Panc1 (cell line): Measurements from ENCODE around the gene SFRP5. TPM values are rescaled to one million over a fixed set of nuclear protein-coding genes. Genes with fewer than 3 reads are reported as not detected.

Experiments
- ATAC-seq: fragments of 200-7000 bp; cut with Tn5 transposase; 2 replicates; pipeline ENCODE4 v1.9.1; 2020; ENCODE audit warnings: mild to moderate bottlenecking, moderate library complexity
- BruUV-seq: library from RNA; stranded (reverse); fragments of 400-500 nt; replicated peaks from 2 replicates; lab custom pipeline; 2021; lab: Mats Ljungman, UMichigan
- CTCF ChIA-PET: fragments of 300-600 bp; sonication (Branson Sonifier 250); formaldehyde crosslinking; loops from one replicate; lab custom pipeline; 2022; ENCODE audit warnings: antibody characterized with exemption; lab: Charles Lee
- POLR2A ChIA-PET: fragments of 300-600 bp; sonication (Branson Sonifier 250); formaldehyde crosslinking; loops from one replicate; lab custom pipeline; 2022; ENCODE audit warnings: antibody characterized with exemption; lab: Charles Lee
- DNase-seq: peaks from one replicate; pipeline ENCODE4 v3.0.0-alpha.2; 2010; ENCODE audit warnings: low read depth, low spot score
- H3K27ac ChIP-seq: 2 replicates; pipeline ENCODE4 v1.5.1; 2011; ENCODE audit warnings: mild to moderate bottlenecking, low read length, inconsistent platforms
- H3K27me3 ChIP-seq: fragments of 200-500 bp; sonication (Bioruptor generic); 2 replicates; pipeline ENCODE4 v1.6.0; 2014; ENCODE audit warnings: low read length, inconsistent platforms; ENCODE audit not compliant: control insufficient read depth, insufficient read depth
- H3K36me3 ChIP-seq: fragments of 200-500 bp; sonication (Bioruptor generic); 2 replicates; pipeline ENCODE4 v1.5.1; 2014; ENCODE audit warnings: inconsistent platforms, mild to moderate bottlenecking, low read length, moderate library complexity; ENCODE audit not compliant: control insufficient read depth, insufficient read depth
- H3K4me1 ChIP-seq: 2 replicates; pipeline ENCODE4 v1.5.1; 2011; ENCODE audit warnings: inconsistent platforms, mild to moderate bottlenecking, low read length, moderate library complexity; ENCODE audit not compliant: control insufficient read depth, insufficient read depth
- H3K4me3 ChIP-seq, 2 experiments: 2 replicates each; pipeline ENCODE4 v1.5.1; 2011 to 2012; ENCODE audit warnings: low read depth in 2 of 2, low read length in 2 of 2, mild to moderate bottlenecking in 2 of 2, inconsistent platforms in 1 of 2, moderate library complexity in 1 of 2
- H3K9me3 ChIP-seq: fragments of 200-500 bp; sonication (Bioruptor generic); 2 replicates; pipeline ENCODE4 v1.5.1; 2014; ENCODE audit warnings: low read depth, mild to moderate bottlenecking, inconsistent platforms, low read length, moderate library complexity; ENCODE audit not compliant: control insufficient read depth, insufficient read depth
- POLR2AphosphoS5 ChIP-seq: IDR thresholded peaks from 2 replicates; pipeline ENCODE4 v1.6.1; 2012; ENCODE audit warnings: mild to moderate bottlenecking, low read depth, low read length, moderate library complexity
- SIN3A ChIP-seq: IDR thresholded peaks from 2 replicates; pipeline ENCODE4 v1.6.1; 2012; ENCODE audit warnings: low read depth, mild to moderate bottlenecking, low read length, moderate library complexity, borderline replicate concordance; ENCODE audit not compliant: insufficient read depth
- TCF7L2 ChIP-seq: IDR thresholded peaks from 2 replicates; pipeline ENCODE4 v1.6.1; 2011; ENCODE audit warnings: mild to moderate bottlenecking, low read depth, low read length, inconsistent platforms
- in situ Hi-C: cut with HindIII; loops from 2 replicates; pipeline ENCODE4 v1.10.0; 2016; ENCODE audit warnings: low sequenced_read_pairs, low pct_unique_long_range_greater_than_20kb
- intact Hi-C: fragments of 100-400 bp; cut with micrococcal nuclease; formaldehyde crosslinking; loops from one replicate; pipeline ENCODE4 v1.10.0; 2022; ENCODE audit not compliant: unreplicated experiment
- total RNA-seq: library from RNA; stranded (reverse); gene quantifications from one replicate; pipeline ENCODE4 v1.2.1, GENCODE V29; 2021; ENCODE audit not compliant: unreplicated experiment
- TF ChIP-seq, protein P1 (sequence below): fragments of 450-650 bp; IDR thresholded peaks from 2 replicates; pipeline ENCODE4 v1.5.1; 2017; ENCODE audit warnings: mild to moderate bottlenecking
- TF ChIP-seq, protein P2 (sequence below), 2 experiments: IDR thresholded peaks; 2 replicates each; pipeline ENCODE4 v1.6.1; 2011 to 2012; ENCODE audit warnings: low read depth in 2 of 2, control low read depth in 1 of 2, low read length in 1 of 2, mild to moderate bottlenecking in 1 of 2, moderate library complexity in 1 of 2; ENCODE audit not compliant: insufficient read depth in 1 of 2

The SFRP5 gene
- total RNA-seq, 1 experiment from 2014 or later: 0.64 TPM

DNA sequence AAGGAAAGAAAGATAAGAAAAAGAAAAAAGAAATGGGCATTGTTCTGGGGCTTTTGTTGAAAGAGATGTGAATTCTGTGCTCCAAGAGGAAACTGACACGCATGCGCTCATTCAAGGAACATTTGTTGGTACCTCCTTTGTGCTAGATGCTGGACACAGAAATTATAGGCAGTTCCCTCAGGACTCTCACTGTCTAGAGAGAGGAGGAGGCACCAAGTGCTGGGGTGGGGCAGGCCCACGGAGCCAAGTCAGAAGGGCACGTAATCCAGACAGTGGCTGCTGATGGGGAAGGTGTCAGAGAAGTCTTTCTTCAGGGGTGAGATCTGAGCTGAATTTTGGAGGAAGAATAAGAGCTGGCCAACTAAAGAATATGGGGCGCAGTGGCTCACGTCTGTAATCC, 37.8 kb downstream of the SFRP5 start:
- no peak for ATAC-seq
- ChIA-PET POLR2A (interaction anchor here (0.5 kb wide), 2 partner anchors 11 to 33 kb away, joined by 3 read pairs; no protein-coding TSS in a partner anchor), CTCF (interaction anchor here (0.7 to 2.5 kb wide), 2 partner anchors 25 to 54 kb away, joined by 7 to 12 read pairs; no protein-coding TSS in a partner anchor)
- no peak for TF ChIP-seq TCF7L2
- TF ChIP-seq, protein P1, sequence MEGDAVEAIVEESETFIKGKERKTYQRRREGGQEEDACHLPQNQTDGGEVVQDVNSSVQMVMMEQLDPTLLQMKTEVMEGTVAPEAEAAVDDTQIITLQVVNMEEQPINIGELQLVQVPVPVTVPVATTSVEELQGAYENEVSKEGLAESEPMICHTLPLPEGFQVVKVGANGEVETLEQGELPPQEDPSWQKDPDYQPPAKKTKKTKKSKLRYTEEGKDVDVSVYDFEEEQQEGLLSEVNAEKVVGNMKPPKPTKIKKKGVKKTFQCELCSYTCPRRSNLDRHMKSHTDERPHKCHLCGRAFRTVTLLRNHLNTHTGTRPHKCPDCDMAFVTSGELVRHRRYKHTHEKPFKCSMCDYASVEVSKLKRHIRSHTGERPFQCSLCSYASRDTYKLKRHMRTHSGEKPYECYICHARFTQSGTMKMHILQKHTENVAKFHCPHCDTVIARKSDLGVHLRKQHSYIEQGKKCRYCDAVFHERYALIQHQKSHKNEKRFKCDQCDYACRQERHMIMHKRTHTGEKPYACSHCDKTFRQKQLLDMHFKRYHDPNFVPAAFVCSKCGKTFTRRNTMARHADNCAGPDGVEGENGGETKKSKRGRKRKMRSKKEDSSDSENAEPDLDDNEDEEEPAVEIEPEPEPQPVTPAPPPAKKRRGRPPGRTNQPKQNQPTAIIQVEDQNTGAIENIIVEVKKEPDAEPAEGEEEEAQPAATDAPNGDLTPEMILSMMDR: no peak
- TF ChIP-seq SIN3A: no peak
- TF ChIP-seq POLR2AphosphoS5: no peak
- TF ChIP-seq, protein P2, sequence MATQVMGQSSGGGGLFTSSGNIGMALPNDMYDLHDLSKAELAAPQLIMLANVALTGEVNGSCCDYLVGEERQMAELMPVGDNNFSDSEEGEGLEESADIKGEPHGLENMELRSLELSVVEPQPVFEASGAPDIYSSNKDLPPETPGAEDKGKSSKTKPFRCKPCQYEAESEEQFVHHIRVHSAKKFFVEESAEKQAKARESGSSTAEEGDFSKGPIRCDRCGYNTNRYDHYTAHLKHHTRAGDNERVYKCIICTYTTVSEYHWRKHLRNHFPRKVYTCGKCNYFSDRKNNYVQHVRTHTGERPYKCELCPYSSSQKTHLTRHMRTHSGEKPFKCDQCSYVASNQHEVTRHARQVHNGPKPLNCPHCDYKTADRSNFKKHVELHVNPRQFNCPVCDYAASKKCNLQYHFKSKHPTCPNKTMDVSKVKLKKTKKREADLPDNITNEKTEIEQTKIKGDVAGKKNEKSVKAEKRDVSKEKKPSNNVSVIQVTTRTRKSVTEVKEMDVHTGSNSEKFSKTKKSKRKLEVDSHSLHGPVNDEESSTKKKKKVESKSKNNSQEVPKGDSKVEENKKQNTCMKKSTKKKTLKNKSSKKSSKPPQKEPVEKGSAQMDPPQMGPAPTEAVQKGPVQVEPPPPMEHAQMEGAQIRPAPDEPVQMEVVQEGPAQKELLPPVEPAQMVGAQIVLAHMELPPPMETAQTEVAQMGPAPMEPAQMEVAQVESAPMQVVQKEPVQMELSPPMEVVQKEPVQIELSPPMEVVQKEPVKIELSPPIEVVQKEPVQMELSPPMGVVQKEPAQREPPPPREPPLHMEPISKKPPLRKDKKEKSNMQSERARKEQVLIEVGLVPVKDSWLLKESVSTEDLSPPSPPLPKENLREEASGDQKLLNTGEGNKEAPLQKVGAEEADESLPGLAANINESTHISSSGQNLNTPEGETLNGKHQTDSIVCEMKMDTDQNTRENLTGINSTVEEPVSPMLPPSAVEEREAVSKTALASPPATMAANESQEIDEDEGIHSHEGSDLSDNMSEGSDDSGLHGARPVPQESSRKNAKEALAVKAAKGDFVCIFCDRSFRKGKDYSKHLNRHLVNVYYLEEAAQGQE (IDR thresholded peaks at IDR 0.05; ENCODE audit: insufficient read depth in 1 of 2, low read depth in 2 of 2, low read length in 1 of 2): no peak
- intact Hi-C loops: no loop called here
- in situ Hi-C loops: no loop called here
- Histone ChIP-seq H3K9me3 (no peaks in the 10 kb centered on the region; the same call in 1 of the 2 replicates), H3K27me3 (no peaks in the 10 kb centered on the region), H3K4me1 (peaks cover 4% of the 10 kb centered on the region; the same call in 1 of the 2 replicates), H3K36me3 (peaks cover 4% of the 10 kb centered on the region; the same call in 1 of the 2 replicates), H3K4me3 (no peak overlapping the region), H3K27ac (no peak overlapping the region)
- no TSS peak for BruUV-seq
- no peak for DNase-seq

DNA sequence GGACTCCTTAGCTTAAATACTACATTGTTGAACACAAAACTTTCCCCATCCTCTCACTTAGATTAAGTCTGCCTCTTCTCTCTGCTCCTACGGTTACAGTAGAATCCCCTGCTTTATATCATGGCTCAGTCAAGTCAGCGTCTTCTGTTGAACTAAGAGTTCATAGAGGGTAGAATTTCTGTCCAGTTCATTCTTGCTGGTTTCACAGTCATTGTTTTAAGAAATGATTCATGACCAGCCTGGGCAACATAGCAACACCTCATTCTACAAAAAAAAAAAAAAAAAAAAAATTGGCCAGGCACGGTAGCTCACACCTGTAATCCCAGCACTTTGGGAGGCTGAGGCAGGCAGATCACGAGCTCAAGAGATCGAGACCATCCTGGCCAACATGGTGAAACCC, 38.5 kb downstream of the SFRP5 start:
- ATAC-seq: no peak
- intact Hi-C loops: loop anchor here (2.0 kb wide), 1 partner anchor 56 kb away; no protein-coding TSS in a partner anchor
- POLR2A ChIA-PET: no interaction called here

More for the DNA sequence above, 38.5 kb downstream of the SFRP5 start:
- CTCF ChIA-PET: interaction anchor here (0.7 to 2.5 kb wide), 2 partner anchors 24 to 54 kb away, joined by 7 to 12 read pairs; no protein-coding TSS in a partner anchor
- peaks cover 4% of the 10 kb centered on the region; the same call in 1 of the 2 replicates for H3K36me3 ChIP-seq
- BruUV-seq: no TSS peak
- no peaks in the 10 kb centered on the region; the same call in 1 of the 2 replicates for H3K9me3 ChIP-seq
- DNase-seq: no peak
- H3K4me3 ChIP-seq: no peak overlapping the region
- H3K27ac ChIP-seq: no peak overlapping the region
- peaks cover 4% of the 10 kb centered on the region; the same call in 1 of the 2 replicates for H3K4me1 ChIP-seq
- H3K27me3 ChIP-seq: no peaks in the 10 kb centered on the region
- in situ Hi-C loops: no loop called here
- TF ChIP-seq POLR2AphosphoS5 (no peak), SIN3A (no peak), TCF7L2 (no peak)
- TF ChIP-seq, protein P2 (IDR thresholded peaks at IDR 0.05; ENCODE audit: insufficient read depth in 1 of 2, low read depth in 2 of 2, low read length in 1 of 2): no peak
- TF ChIP-seq, protein P1: no peak
